Astrocyte of the cerebellum (primary cell): ENCODE results near the gene METRNL.

Experiments
- DNase-seq: peaks from one replicate; pipeline ENCODE4 v3.0.0-alpha.2; 2011; ENCODE audit warnings: low read depth
- H3K4me3 ChIP-seq: 2 replicates; pipeline ENCODE4 v1.5.1; 2011; ENCODE audit warnings: mild to moderate bottlenecking, low read depth, low read length, moderate library complexity
- CTCF ChIP-seq: IDR thresholded peaks from 2 replicates; pipeline ENCODE4 v1.5.1; 2012; ENCODE audit warnings: low read length, low read depth, moderate library complexity, mild to moderate bottlenecking; ENCODE audit errors: missing control alignments
- in situ Hi-C: cut with HindIII; loops from 2 replicates; pipeline ENCODE4 v1.10.0; 2017; ENCODE audit warnings: low sequenced_read_pairs

Gene METRNL

GRCh38 chr17:83057397-83057761 lies 22.0 kb upstream of the METRNL start:
- TF ChIP-seq CTCF = no peak
- H3K4me3 ChIP-seq = no peak overlapping the region
- no peak for DNase-seq
- in situ Hi-C loops = loop anchor here (5.0 kb wide), 1 partner anchor 70 kb away; no protein-coding TSS in a partner anchor

GRCh38 chr17:83057793-83058265 lies 21.6 kb upstream of the METRNL start:
- TF ChIP-seq CTCF = no peak
- in situ Hi-C loops = loop anchor here (5.0 kb wide), 1 partner anchor 69 kb away; no protein-coding TSS in a partner anchor
- DNase-seq = no peak
- no peak overlapping the region for H3K4me3 ChIP-seq

GRCh38 chr17:83058266-83058798 lies 21.1 kb upstream of the METRNL start:
- TF ChIP-seq CTCF = no peak
- DNase-seq = no peak
- no peak overlapping the region for H3K4me3 ChIP-seq
- in situ Hi-C loops = loop anchor here (5.0 kb wide), 1 partner anchor 69 kb away; no protein-coding TSS in a partner anchor

- in situ Hi-C loops = no loop called here
- no peak overlapping the region for H3K4me3 ChIP-seq
- no peak for TF ChIP-seq CTCF
- no peak for DNase-seq
Observed at GRCh38 chr17:83061586-83061985, 17.8 kb upstream of the METRNL start.

- no peak for TF ChIP-seq CTCF
- DNase-seq = no peak
- in situ Hi-C loops = no loop called here
- H3K4me3 ChIP-seq = no peak overlapping the region
Observed at GRCh38 chr17:83062011-83062817, 17.2 kb upstream of the METRNL start.

GRCh38 chr17:83062818-83063671 lies 16.4 kb upstream of the METRNL start:
- no peak for DNase-seq
- no peak for TF ChIP-seq CTCF
- H3K4me3 ChIP-seq = no peak overlapping the region
- in situ Hi-C loops = no loop called here
